ENCODE measurements around the gene OR1N1. TPM values are rescaled to one million over a fixed set of nuclear protein-coding genes. Genes with fewer than 3 reads are reported as not detected.

The OR1N1 gene
- total RNA-seq, 1 experiment from 2014 or later: not detected

GRCh38 chr9:122561446-122561845, 34.4 kb upstream of the OR1N1 start:
- H3K9ac ChIP-seq (ENCODE audit: extremely low read depth, insufficient read length, low read length): no peak overlapping the region
- no peaks in the 10 kb centered on the region for H3K27me3 ChIP-seq (ENCODE audit: insufficient read depth, low read length)
- H2AK5ac ChIP-seq (ENCODE audit: insufficient read length, low read length): no peak overlapping the region
- no CpG with 5 or more reads among the region's 4 CpGs for WGBS (ENCODE audit: extremely low coverage, insufficient read length, low lambda C conversion rate)
- no peak overlapping the region for H2BK12ac ChIP-seq (ENCODE audit: insufficient read length, low read depth, low read length)
- Mint-ChIP-seq H3K27ac (no peak overlapping the region), H3K27me3 (ENCODE audit: low read depth) (no peaks in the 10 kb centered on the region; the same call in 1 of the 2 replicates), H3K4me3 (no peak overlapping the region), H3K4me1 (no peaks in the 10 kb centered on the region), H3K9me3 (peaks cover 75 to 83% of the 10 kb centered on the region in 2 experiments), H3K36me3 (ENCODE audit: insufficient read depth in 1 of 3, low read depth in 3 of 3) (peaks cover 5 to 27% (median 6%) of the 10 kb centered on the region in 3 experiments; a peak in 5 of 7 replicates)
- H2BK5ac ChIP-seq (ENCODE audit: insufficient read length, low read length): no peak overlapping the region
- no peak overlapping the region for H2BK20ac ChIP-seq (ENCODE audit: low read depth, low read length, poor library complexity, severe bottlenecking)
- H2BK15ac ChIP-seq (ENCODE audit: low read depth, low read length): no peak overlapping the region
- no peak overlapping the region for H3K23ac ChIP-seq (ENCODE audit: insufficient read length, low read depth, low read length)
- no peak overlapping the region for H3K14ac ChIP-seq (ENCODE audit: insufficient read depth, low read length)
- H3K18ac ChIP-seq (ENCODE audit: insufficient read length, low read depth, low read length): no peak overlapping the region
- no peak overlapping the region for H4K5ac ChIP-seq (ENCODE audit: insufficient read length, low read depth, low read length)
- H3K23me2 ChIP-seq (ENCODE audit: insufficient read length, low read depth, low read length, poor library complexity, severe bottlenecking): no peaks in the 10 kb centered on the region
- no peak overlapping the region for H3K56ac ChIP-seq (ENCODE audit: insufficient read length, low read depth, low read length)
- no peak overlapping the region for H2AFZ ChIP-seq (ENCODE audit: low read length)
- DNase-seq: no peak
- H3K9me3 ChIP-seq (ENCODE audit: control insufficient read depth, low read depth, low read length): peaks cover 45% of the 10 kb centered on the region
- H4K8ac ChIP-seq (replicated peaks; ENCODE audit: insufficient read length, low read depth, low read length): no peak overlapping the region
- H3K4me2 ChIP-seq (ENCODE audit: insufficient read depth, insufficient read length, low read length): no peak overlapping the region
- H3K79me1 ChIP-seq (ENCODE audit: insufficient read depth, low read depth, low read length, poor library complexity, severe bottlenecking): no peaks in the 10 kb centered on the region
- no peaks in the 10 kb centered on the region for H3K4me1 ChIP-seq (ENCODE audit: insufficient read depth, low read length)
- H4K91ac ChIP-seq (ENCODE audit: insufficient read length, low read depth, low read length): no peak overlapping the region
- H3T11ph ChIP-seq (ENCODE audit: low read length): no peak overlapping the region
- no peaks in the 10 kb centered on the region for H3K79me2 ChIP-seq (ENCODE audit: insufficient read depth, low read length)
- H3K27ac ChIP-seq (ENCODE audit: insufficient read length, low read depth, low read length): no peak overlapping the region
- H3K4ac ChIP-seq (ENCODE audit: low read depth, low read length): no peak overlapping the region
- no peaks in the 10 kb centered on the region for H4K20me1 ChIP-seq (ENCODE audit: control insufficient read depth, insufficient read depth, insufficient read length)
- H2BK120ac ChIP-seq (ENCODE audit: low read depth, low read length, poor library complexity, severe bottlenecking): no peak overlapping the region
- no peak for TF ChIP-seq CTCF (conservative IDR thresholded peaks at IDR 0.05)

All from H9 (cell line).